ENCODE data around the gene SLC38A3. TPM values are rescaled to one million over a fixed set of nuclear protein-coding genes. Genes with fewer than 3 reads are reported as not detected.

The SLC38A3 gene
- total and polyA plus RNA-seq, 2 donors (not counting 3 experiments of a cell fraction or from before 2014, with no cell fraction given): 0.60 to 1.1 TPM

DNA sequence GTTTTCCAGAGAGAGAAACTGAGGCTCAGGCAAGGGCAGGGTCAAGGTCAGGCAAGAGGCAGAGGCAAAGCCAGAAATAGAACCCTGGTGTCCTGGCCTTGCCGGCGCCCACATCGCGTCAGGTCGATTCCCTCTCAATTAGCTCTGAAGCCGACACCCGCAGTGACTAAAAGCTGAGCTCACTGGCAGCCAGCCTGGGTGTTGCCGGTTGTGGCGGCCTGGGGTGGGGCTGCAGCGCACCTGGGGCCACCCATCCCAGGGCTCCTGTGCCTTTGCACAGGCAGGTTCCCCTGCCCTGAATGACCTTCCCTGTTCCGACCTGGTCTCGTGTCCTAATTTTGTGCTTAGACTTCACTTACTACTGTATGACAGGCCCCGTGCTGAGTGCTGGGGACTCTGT lies 43.8 kb upstream of the SLC38A3 start:
- Histone ChIP-seq H3K36me3 (ENCODE audit: control insufficient read depth in 2 of 2, extremely low read depth in 1 of 2, insufficient read depth in 2 of 2, low read length in 2 of 2) (peaks cover 0 to 9% of the 10 kb centered on the region in 2 experiments), H3K79me2 (ENCODE audit: control insufficient read depth, insufficient read depth, low read length) (peaks cover 65% of the 10 kb centered on the region), H4K20me1 (replicated peaks; ENCODE audit: control insufficient read depth, extremely low read depth, insufficient read depth, low read length) (no peaks in the 10 kb centered on the region), H3K4me1 (ENCODE audit: control insufficient read depth, extremely low read depth, insufficient read depth, low read length) (peaks cover 98% of the 10 kb centered on the region), H3K4me2 (ENCODE audit: insufficient read depth, low read length) (peak overlapping the region; percentile 11), H2AFZ (ENCODE audit: low read depth, low read length) (no peak overlapping the region), H3K4me3 (replicated peaks in 1 of 3; ENCODE audit: insufficient read depth in 1 of 3, low read depth in 1 of 3, low read length in 3 of 3) (no peak overlapping the region), H3K9me1 (replicated peaks; ENCODE audit: control insufficient read depth, extremely low read depth, insufficient read depth, low read length) (no peaks in the 10 kb centered on the region), H3K9me3 (replicated peaks; ENCODE audit: control insufficient read depth, insufficient read depth, low read length) (no peaks in the 10 kb centered on the region), H3K27ac (ENCODE audit: insufficient read depth, low read depth, low read length) (peak overlapping the region; percentile 34), H3K27me3 (ENCODE audit: control insufficient read depth in 2 of 2, insufficient read depth in 2 of 2, low read length in 2 of 2) (no peaks in the 10 kb centered on the region), H3K9ac (replicated peaks; ENCODE audit: extremely low read depth, insufficient read depth, low read length) (no peak overlapping the region)
- dilution Hi-C loops (cut with MboI; ENCODE audit: extremely low pct_ligation_motif_present, low sequenced_read_pairs) (no loop called here), intact Hi-C loops (cut with micrococcal nuclease) (no loop called here)
- no TSS peak for BruUV-seq (replicated peaks)
- FAIRE-seq (peak; percentile 35), DNase-seq (ENCODE audit: low read depth, low spot score) (no peak)
- ChIA-PET POLR2A (no interaction called here), CTCF (interaction anchor here (0.8 to 1.4 kb wide), 3 partner anchors 11 to 30 kb away, joined by 3 read pairs; partner anchors contain the start of gene GNAT1)
- TF ChIP-seq FOS (IDR thresholded peaks at IDR 0.05; ENCODE audit: borderline replicate concordance, insufficient read depth, low read length): no peak
- no peak for TF ChIP-seq GATA2 (IDR thresholded peaks at IDR 0.05; ENCODE audit: insufficient read depth, insufficient read length, low read depth, low read length)
- TF ChIP-seq MYC (IDR thresholded peaks at IDR 0.05; ENCODE audit: low read depth, low read length): no peak
- TF ChIP-seq, protein P1, sequence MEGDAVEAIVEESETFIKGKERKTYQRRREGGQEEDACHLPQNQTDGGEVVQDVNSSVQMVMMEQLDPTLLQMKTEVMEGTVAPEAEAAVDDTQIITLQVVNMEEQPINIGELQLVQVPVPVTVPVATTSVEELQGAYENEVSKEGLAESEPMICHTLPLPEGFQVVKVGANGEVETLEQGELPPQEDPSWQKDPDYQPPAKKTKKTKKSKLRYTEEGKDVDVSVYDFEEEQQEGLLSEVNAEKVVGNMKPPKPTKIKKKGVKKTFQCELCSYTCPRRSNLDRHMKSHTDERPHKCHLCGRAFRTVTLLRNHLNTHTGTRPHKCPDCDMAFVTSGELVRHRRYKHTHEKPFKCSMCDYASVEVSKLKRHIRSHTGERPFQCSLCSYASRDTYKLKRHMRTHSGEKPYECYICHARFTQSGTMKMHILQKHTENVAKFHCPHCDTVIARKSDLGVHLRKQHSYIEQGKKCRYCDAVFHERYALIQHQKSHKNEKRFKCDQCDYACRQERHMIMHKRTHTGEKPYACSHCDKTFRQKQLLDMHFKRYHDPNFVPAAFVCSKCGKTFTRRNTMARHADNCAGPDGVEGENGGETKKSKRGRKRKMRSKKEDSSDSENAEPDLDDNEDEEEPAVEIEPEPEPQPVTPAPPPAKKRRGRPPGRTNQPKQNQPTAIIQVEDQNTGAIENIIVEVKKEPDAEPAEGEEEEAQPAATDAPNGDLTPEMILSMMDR (IDR thresholded peaks at IDR 0.05; ENCODE audit: extremely low read depth in 1 of 2, insufficient read depth in 1 of 2, low read depth in 1 of 2, low read length in 2 of 2): no peak
